Measurements from ENCODE around the gene RXRA.

GRCh38 chr9:134403292-134403681 is 77.0 kb downstream of the RXRA start:
- TF ChIP-seq POLR2A (IDR thresholded peaks at IDR 0.05; ENCODE audit: low read length) (no peak), GATA1 (IDR thresholded peaks at IDR 0.05; ENCODE audit: low read depth, low read length) (no peak)
